Neural crest cell (in vitro differentiated cells): Measurements from ENCODE around the gene PARP15. TPM values are rescaled to one million over a fixed set of nuclear protein-coding genes. Genes with fewer than 3 reads are reported as not detected.

Experiments
- DNase-seq: peaks from one replicate; pipeline ENCODE4 v3.0.0; 2021; ENCODE audit warnings: low read depth, mixed read lengths, low spot score
- H3K27ac Mint-ChIP-seq: one replicate; pipeline ENCODE4 v1.8.0; 2021; ENCODE audit warnings: mild to moderate bottlenecking, mixed read lengths; ENCODE audit not compliant: unreplicated experiment
- H3K27me3 Mint-ChIP-seq: 2 replicates; pipeline ENCODE4 v1.8.0; 2021; ENCODE audit warnings: low read depth, mild to moderate bottlenecking, mixed read lengths
- H3K36me3 Mint-ChIP-seq: 2 replicates; pipeline ENCODE4 v1.8.0; 2021; ENCODE audit warnings: low read depth, mild to moderate bottlenecking, mixed read lengths
- H3K4me1 Mint-ChIP-seq: 2 replicates; pipeline ENCODE4 v1.8.0; 2021; ENCODE audit warnings: mixed read lengths
- H3K4me3 Mint-ChIP-seq: one replicate; pipeline ENCODE4 v1.8.0; 2021; ENCODE audit warnings: mild to moderate bottlenecking, mixed read lengths
- H3K9me3 Mint-ChIP-seq: 2 replicates; pipeline ENCODE4 v1.8.0; 2021; ENCODE audit warnings: mixed read lengths
- total RNA-seq: library from RNA; stranded (reverse); gene quantifications from 2 replicates; pipeline ENCODE4 v1.2.1, GENCODE V29; 2021
- TF ChIP-seq, protein P1 (sequence below): fragments of 200-600 bp; sonication (generic); conservative IDR thresholded peaks from 2 replicates; pipeline ENCODE4 v1.5.0; 2021; ENCODE audit warnings: antibody characterized with exemption, mild to moderate bottlenecking

Gene PARP15
- total RNA-seq, 1 donor from 2014 or later, result not detected

DNA sequence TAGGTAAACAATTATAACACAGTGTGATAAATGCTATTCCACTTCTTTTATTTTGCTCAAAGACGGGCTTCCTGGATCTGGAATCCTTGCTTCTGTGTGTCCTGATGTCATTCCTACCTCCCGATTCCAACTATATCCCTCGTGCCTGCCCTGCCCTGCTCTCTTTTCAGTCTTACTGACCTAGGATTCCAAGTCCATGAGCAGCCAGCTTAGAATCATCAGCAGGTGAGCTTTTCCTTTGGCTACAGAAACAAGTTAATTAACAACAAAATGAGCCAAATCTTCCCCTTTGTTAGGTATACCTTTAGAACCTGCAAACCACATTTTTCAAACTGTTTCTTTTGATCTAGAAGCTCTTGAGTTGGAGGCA lies 40.8 kb upstream of the PARP15 start:
- Mint-ChIP-seq H3K36me3 (no peaks in the 10 kb centered on the region), H3K9me3 (no peaks in the 10 kb centered on the region), H3K4me1 (no peaks in the 10 kb centered on the region), H3K4me3 (no peak overlapping the region), H3K27ac (no peak overlapping the region), H3K27me3 (peaks cover 8% of the 10 kb centered on the region)
- no peak for DNase-seq
- TF ChIP-seq, protein P1, sequence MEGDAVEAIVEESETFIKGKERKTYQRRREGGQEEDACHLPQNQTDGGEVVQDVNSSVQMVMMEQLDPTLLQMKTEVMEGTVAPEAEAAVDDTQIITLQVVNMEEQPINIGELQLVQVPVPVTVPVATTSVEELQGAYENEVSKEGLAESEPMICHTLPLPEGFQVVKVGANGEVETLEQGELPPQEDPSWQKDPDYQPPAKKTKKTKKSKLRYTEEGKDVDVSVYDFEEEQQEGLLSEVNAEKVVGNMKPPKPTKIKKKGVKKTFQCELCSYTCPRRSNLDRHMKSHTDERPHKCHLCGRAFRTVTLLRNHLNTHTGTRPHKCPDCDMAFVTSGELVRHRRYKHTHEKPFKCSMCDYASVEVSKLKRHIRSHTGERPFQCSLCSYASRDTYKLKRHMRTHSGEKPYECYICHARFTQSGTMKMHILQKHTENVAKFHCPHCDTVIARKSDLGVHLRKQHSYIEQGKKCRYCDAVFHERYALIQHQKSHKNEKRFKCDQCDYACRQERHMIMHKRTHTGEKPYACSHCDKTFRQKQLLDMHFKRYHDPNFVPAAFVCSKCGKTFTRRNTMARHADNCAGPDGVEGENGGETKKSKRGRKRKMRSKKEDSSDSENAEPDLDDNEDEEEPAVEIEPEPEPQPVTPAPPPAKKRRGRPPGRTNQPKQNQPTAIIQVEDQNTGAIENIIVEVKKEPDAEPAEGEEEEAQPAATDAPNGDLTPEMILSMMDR, result no peak

DNA sequence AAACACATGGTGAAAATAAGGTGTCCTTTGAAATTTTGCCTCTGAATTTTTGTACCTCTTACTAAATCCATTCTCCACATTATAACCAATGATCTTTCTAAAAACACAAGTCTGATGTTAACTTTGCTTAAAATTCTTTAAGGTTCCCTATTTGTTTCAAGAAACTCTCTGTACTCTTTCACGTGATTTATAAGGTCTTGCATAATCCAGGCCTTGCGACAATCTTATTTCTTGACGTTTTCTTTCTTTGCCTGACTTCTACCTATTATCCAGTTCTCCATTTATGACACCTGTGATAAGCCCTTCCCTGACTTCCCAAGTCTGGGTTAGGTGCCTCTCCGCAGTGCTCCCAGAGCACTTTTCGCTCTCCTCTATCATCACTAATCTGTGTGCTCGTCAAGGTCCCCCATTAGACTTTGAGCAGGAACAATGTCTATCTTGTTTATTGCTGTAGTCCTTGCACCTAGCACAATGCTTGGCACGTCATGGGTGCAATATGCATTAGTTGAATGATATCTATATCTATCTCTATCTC lies 38.4 kb upstream of the PARP15 start:
- TF ChIP-seq, protein P1, result no peak
- no peak for DNase-seq
- no peak overlapping the region for H3K4me3 Mint-ChIP-seq
- no peaks in the 10 kb centered on the region for H3K9me3 Mint-ChIP-seq
- H3K27ac Mint-ChIP-seq, result no peak overlapping the region
- H3K27me3 Mint-ChIP-seq, result peaks cover 8% of the 10 kb centered on the region
- no peaks in the 10 kb centered on the region for H3K4me1 Mint-ChIP-seq
- no peaks in the 10 kb centered on the region for H3K36me3 Mint-ChIP-seq

- no peak for DNase-seq
These were observed 31.3 kb upstream of the PARP15 start for GRCh38 chr3:122546151-122546550.

DNA sequence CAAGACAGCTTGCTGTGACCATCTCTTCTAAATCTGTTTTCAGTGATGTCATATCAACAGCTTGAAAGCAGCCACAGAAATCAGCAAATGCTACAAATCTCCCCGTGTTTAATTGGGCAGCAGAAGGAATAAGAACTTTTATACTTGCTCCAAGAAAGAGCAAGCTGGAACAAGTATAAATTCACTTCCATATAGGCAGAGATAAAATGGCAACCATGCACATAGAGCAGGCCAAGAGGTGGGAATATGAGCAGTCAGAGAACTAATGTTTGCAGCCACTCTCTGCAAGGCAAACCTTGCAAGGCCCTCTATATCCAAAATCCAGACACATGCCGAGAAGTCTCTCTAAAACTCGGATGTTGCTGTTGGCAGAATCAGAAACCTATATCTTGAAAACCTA lies 29.4 kb upstream of the PARP15 start:
- TF ChIP-seq, protein P1, result no peak
- H3K4me1 Mint-ChIP-seq, result no peaks in the 10 kb centered on the region
- H3K36me3 Mint-ChIP-seq, result no peaks in the 10 kb centered on the region
- H3K4me3 Mint-ChIP-seq, result no peak overlapping the region
- no peaks in the 10 kb centered on the region for H3K27me3 Mint-ChIP-seq
- no peaks in the 10 kb centered on the region for H3K9me3 Mint-ChIP-seq
- no peak for DNase-seq
- H3K27ac Mint-ChIP-seq, result no peak overlapping the region

More at GRCh38 chr3:122546151-122546550, 31.3 kb upstream of the PARP15 start:
- Mint-ChIP-seq H3K4me1 (no peaks in the 10 kb centered on the region), H3K27me3 (no peaks in the 10 kb centered on the region), H3K9me3 (no peaks in the 10 kb centered on the region), H3K36me3 (no peaks in the 10 kb centered on the region), H3K4me3 (no peak overlapping the region), H3K27ac (no peak overlapping the region)
- TF ChIP-seq, protein P1, result no peak

DNA sequence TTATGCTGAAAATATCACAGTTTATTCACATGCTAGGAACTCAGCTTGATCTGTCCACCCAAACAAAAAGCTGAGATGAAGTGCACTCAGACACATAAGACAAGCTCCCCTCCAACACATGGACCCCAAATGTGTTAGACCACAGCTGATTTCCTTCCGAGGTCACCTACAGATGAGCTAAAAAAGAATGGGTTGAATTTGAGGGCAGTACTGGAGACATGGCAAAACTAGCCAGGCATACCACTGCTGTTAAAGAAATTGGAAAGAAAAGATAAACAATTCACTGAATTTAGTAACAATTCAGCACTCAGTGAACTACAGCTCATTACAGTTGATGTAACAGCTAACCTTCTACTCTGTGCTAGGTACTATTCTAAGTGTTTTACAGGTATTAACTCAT lies 28.8 kb upstream of the PARP15 start:
- Mint-ChIP-seq H3K27ac (no peak overlapping the region), H3K4me3 (no peak overlapping the region), H3K27me3 (no peaks in the 10 kb centered on the region), H3K4me1 (no peaks in the 10 kb centered on the region), H3K36me3 (no peaks in the 10 kb centered on the region), H3K9me3 (no peaks in the 10 kb centered on the region)
- no peak for DNase-seq
- TF ChIP-seq, protein P1, result no peak
